Body of pancreas (tissue), 4 donors: ENCODE data around the gene PRR23B. TPM values are rescaled to one million over a fixed set of nuclear protein-coding genes. Genes with fewer than 3 reads are reported as not detected.

Experiments
- ATAC-seq: fragments of 150-250 bp; one replicate; pipeline ENCODE4 v1.9.1; 2016
- DNase-seq, 4 donors: peaks; one replicate each; pipeline ENCODE4 v3.0.0-alpha.2; 2019
- H3K27ac ChIP-seq, 4 donors: fragments of 200-600 bp; sonication (generic); 1 replicate in 3 of 4; 2 replicates in 1 of 4; pipeline versions ENCODE4 v1.5.1 to v1.6.1; 2016 to 2019; ENCODE audit warnings: mild to moderate bottlenecking in 1 of 4, mixed read lengths in 1 of 4, moderate library complexity in 1 of 4
- H3K27me3 ChIP-seq, 2 donors: fragments of 200-600 bp; sonication (generic); one replicate each; pipeline ENCODE4 v1.6.0; 2016; ENCODE audit warnings: mild to moderate bottlenecking in 1 of 2
- H3K36me3 ChIP-seq, 2 donors: fragments of 200-600 bp; sonication (generic); replicated peaks in 1 of 2; 2 replicates each; pipeline ENCODE4 v1.5.1; 2016; ENCODE audit warnings: low read depth in 2 of 2; ENCODE audit not compliant: insufficient read depth in 1 of 2
- H3K4me1 ChIP-seq: fragments of 200-600 bp; sonication (generic); one replicate; pipeline ENCODE4 v1.6.0; 2016
- H3K4me3 ChIP-seq, 2 donors: fragments of 200-600 bp; sonication (generic); 1 replicate in 1 of 2; 2 replicates in 1 of 2; pipeline ENCODE4 v1.5.1; 2016 to 2019
- H3K9me3 ChIP-seq, 3 donors: fragments of 200-600 bp; sonication (generic); 1 replicate in 2 of 3; 2 replicates in 1 of 3; pipeline ENCODE4 v1.5.1; 2016
- POLR2A ChIP-seq, 3 donors: fragments of 450-650 bp; IDR thresholded peaks; one replicate each; pipeline ENCODE4 v1.6.1; 2016; ENCODE audit warnings: antibody characterized with exemption in 3 of 3, mild to moderate bottlenecking in 2 of 3
- WGBS, 2 donors: methylation state at CpG; one replicate each; pipeline ENCODE4 v1.1.5; 2017; 5-methylcytosine and 5-hydroxymethylcytosine counted together
- intact Hi-C: fragments of 100-400 bp; cut with DNase I; formaldehyde crosslinking; loops from one replicate; pipeline ENCODE4 v1.15.1; 2023
- total RNA-seq, 2 donors: library from RNA; depleted of rRNA; stranded (reverse); fragments of >200 nt; gene quantifications; one replicate each; pipeline ENCODE4 v1.1.0, GENCODE V29; 2016
- TF ChIP-seq, protein P1 (sequence below), 7 experiments: fragments of 450-650 bp in 4 of 7; fragments of 200-600 bp in 3 of 7; sonication (generic) in 3 of 7; IDR thresholded peaks; one replicate each; pipeline ENCODE4 v1.5.1; 2016 to 2019; ENCODE audit warnings: antibody characterized with exemption in 7 of 7

Gene PRR23B
- total RNA-seq, 2 donors from 2014 or later = not detected

DNA sequence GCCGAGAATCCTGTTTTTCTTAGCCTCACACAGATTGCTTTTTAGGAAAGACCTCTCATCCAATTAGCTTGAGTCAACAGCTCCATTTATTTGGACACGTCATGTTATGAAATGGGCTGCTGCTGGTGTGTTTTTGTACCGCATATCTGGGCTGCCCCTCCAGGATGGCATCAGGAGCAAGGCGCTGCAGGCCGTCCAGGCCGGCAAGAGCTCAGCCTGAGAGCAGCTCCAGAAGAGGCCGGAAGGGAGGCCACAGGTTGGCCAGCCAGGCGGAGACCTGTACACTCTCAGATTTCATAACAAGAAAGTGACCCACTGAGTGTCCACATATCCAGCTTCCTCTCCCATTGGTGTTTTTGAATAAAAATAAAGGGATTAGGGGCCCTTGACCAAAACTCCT, 45.4 kb downstream of the PRR23B start:
- Histone ChIP-seq H3K36me3 (no peaks in the 10 kb centered on the region), H3K4me3 (no peak overlapping the region), H3K27ac (no peak overlapping the region), H3K9me3 (no peaks in the 10 kb centered on the region), H3K4me1 (no peaks in the 10 kb centered on the region), H3K27me3 (no peaks in the 10 kb centered on the region)
- ATAC-seq = no peak
- DNase-seq = no peak
- intact Hi-C loops = no loop called here
- TF ChIP-seq, protein P1, sequence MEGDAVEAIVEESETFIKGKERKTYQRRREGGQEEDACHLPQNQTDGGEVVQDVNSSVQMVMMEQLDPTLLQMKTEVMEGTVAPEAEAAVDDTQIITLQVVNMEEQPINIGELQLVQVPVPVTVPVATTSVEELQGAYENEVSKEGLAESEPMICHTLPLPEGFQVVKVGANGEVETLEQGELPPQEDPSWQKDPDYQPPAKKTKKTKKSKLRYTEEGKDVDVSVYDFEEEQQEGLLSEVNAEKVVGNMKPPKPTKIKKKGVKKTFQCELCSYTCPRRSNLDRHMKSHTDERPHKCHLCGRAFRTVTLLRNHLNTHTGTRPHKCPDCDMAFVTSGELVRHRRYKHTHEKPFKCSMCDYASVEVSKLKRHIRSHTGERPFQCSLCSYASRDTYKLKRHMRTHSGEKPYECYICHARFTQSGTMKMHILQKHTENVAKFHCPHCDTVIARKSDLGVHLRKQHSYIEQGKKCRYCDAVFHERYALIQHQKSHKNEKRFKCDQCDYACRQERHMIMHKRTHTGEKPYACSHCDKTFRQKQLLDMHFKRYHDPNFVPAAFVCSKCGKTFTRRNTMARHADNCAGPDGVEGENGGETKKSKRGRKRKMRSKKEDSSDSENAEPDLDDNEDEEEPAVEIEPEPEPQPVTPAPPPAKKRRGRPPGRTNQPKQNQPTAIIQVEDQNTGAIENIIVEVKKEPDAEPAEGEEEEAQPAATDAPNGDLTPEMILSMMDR (IDR thresholded peaks at IDR 0.05) = no peak
- TF ChIP-seq POLR2A (IDR thresholded peaks at IDR 0.05) = no peak
- WGBS, 2 donors = 88 to 95% methylated on average over 6 to 8 of the region's 8 CpGs

DNA sequence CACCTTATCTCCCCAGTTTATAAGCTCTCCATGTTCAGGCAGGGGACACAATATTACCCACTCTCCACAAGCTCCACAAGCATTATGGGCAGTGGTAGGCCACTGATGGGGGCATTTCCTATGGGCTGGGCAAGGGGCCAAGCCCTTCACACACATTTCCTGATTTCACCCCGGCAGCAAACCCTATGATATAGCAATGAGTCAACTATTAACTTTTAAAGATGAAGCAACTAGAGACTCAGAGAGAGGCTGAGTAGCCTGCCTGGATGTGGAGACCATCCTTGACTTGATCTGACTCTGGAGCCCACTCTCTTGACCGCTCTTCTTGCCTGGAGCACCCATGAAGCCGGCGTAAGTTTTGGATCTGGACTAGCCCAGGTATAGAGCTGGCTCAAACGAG, 46.3 kb downstream of the PRR23B start:
- no peak for DNase-seq
- H3K4me1 ChIP-seq = no peaks in the 10 kb centered on the region
- no peaks in the 10 kb centered on the region for H3K27me3 ChIP-seq
- no peaks in the 10 kb centered on the region for H3K9me3 ChIP-seq
- intact Hi-C loops = no loop called here
- WGBS, 2 donors = 79 to 82% methylated on average over 5 of the region's 5 CpGs
- ATAC-seq = no peak
- H3K4me3 ChIP-seq = no peak overlapping the region
- TF ChIP-seq, protein P1 (IDR thresholded peaks at IDR 0.05) = no peak
- no peak for TF ChIP-seq POLR2A (IDR thresholded peaks at IDR 0.05)
- H3K27ac ChIP-seq = no peak overlapping the region
- no peaks in the 10 kb centered on the region for H3K36me3 ChIP-seq

GRCh38 chr3:138972941-138973340, 47.8 kb downstream of the PRR23B start:
- no peak for DNase-seq
- intact Hi-C loops = no loop called here
- WGBS, 2 donors = 82 to 93% methylated on average over 5 of the region's 5 CpGs

DNA sequence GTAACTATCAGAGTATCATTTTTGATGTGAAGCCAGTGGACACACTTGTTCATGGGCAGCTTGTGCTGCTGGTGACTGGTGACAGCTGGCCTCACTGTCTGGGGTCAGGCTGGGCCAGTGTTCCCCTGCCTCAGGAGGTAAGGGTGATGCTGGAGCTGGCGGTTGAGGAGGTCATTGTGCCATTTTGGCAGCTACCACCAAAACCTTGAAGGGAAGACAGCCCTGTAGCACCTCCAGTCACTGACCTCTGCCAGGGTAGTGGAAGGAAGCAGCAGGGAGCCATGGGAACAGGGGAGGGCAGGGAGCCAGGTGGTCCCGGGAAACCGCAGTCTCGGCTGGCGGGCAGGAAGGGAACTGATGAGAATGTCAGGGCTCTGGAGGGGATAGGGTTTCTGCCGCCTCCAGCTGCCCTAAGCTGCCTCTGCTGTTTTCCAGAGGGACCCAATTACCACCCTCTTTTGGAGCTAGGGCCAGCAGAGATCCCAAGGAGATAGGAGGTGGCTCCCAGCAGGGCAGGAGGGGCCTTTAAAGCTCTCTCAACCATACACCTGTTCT, 48.9 kb downstream of the PRR23B start:
- no peaks in the 10 kb centered on the region for H3K36me3 ChIP-seq
- DNase-seq (no peak), ATAC-seq (no peak)
- H3K4me1 ChIP-seq = no peaks in the 10 kb centered on the region
- no peaks in the 10 kb centered on the region for H3K9me3 ChIP-seq
- no peak overlapping the region for H3K4me3 ChIP-seq
- no peak overlapping the region for H3K27ac ChIP-seq
- H3K27me3 ChIP-seq = no peaks in the 10 kb centered on the region
- intact Hi-C loops = no loop called here
- TF ChIP-seq, protein P1 (IDR thresholded peaks at IDR 0.05) = no peak
- TF ChIP-seq POLR2A (IDR thresholded peaks at IDR 0.05) = no peak
- WGBS, 2 donors = 77 to 81% methylated on average over 6 of the region's 6 CpGs

More at GRCh38 chr3:138972941-138973340, 47.8 kb downstream of the PRR23B start:
- no peak overlapping the region for H3K4me3 ChIP-seq
- no peak overlapping the region for H3K27ac ChIP-seq
- H3K27me3 ChIP-seq = no peaks in the 10 kb centered on the region
- no peaks in the 10 kb centered on the region for H3K9me3 ChIP-seq
- TF ChIP-seq, protein P1 (IDR thresholded peaks at IDR 0.05) = no peak
- TF ChIP-seq POLR2A (IDR thresholded peaks at IDR 0.05) = no peak
- no peaks in the 10 kb centered on the region for H3K4me1 ChIP-seq
- no peaks in the 10 kb centered on the region for H3K36me3 ChIP-seq
- no peak for ATAC-seq

Other genes starting within 250 kb of the PRR23B start
- gene PIK3CB, start 186.0 kb downstream of the PRR23B start, total RNA-seq = 10 to 100 TPM; 40.2 to 50.1 TPM
- gene FOXL2, start 73.8 kb downstream of the PRR23B start, total RNA-seq = under 1 TPM in 1 of 2 donors, not detected in 1; 0.26 TPM
- gene FOXL2NB, start 73.7 kb downstream of the PRR23B start, total RNA-seq = under 1 TPM in 1 of 2 donors, not detected in 1; 0.26 TPM
- gene PRR23A, start 14.7 kb downstream of the PRR23B start, total RNA-seq = not detected
- not detected for gene PRR23C, start 24.0 kb upstream of the PRR23B start, total RNA-seq